ENCODE measurements around the gene AMOTL2. TPM values are rescaled to one million over a fixed set of nuclear protein-coding genes. Genes with fewer than 3 reads are reported as not detected.

AMOTL2 gene
- total RNA-seq, 1 experiment from 2014 or later, result 76.9 TPM

DNA sequence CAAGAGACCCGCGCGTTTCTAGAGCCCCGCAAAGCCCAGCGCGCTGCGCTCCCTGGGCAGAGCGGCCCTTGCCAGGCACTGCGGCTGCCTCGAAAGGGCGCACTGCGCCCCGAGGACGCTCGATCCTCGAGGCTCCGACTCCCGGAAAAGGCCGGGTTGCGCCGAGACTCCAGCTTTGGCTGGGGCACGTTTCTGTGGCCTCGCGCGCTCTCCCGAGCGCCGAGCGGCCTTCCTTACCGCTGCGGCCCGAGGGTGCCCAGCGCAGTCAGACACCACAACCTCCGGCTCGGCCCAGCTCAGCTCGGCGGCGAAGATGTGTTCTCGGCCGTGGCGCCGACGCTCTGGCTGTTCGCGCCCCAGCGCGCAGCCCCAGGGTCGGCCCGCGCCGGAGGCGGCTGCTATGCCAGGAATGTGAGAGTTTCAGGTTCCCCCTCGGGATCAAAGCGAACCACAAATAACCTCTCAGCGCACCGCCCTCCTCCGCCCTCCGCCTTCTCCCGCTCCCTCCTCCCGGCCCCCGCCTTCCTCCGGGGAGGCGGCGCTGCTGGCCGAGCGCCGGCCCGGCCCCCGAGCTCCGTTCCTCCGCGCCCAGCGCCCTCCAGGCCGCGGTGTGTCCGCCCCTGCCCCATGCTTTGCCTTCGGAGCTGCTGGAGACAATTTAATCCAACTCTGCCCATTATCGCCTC, at the start of gene AMOTL2 (continued):
- TF ChIP-seq, protein P1, sequence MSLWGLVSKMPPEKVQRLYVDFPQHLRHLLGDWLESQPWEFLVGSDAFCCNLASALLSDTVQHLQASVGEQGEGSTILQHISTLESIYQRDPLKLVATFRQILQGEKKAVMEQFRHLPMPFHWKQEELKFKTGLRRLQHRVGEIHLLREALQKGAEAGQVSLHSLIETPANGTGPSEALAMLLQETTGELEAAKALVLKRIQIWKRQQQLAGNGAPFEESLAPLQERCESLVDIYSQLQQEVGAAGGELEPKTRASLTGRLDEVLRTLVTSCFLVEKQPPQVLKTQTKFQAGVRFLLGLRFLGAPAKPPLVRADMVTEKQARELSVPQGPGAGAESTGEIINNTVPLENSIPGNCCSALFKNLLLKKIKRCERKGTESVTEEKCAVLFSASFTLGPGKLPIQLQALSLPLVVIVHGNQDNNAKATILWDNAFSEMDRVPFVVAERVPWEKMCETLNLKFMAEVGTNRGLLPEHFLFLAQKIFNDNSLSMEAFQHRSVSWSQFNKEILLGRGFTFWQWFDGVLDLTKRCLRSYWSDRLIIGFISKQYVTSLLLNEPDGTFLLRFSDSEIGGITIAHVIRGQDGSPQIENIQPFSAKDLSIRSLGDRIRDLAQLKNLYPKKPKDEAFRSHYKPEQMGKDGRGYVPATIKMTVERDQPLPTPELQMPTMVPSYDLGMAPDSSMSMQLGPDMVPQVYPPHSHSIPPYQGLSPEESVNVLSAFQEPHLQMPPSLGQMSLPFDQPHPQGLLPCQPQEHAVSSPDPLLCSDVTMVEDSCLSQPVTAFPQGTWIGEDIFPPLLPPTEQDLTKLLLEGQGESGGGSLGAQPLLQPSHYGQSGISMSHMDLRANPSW (CRISPR knock-in tag; conservative IDR thresholded peaks at IDR 0.05; ENCODE audit: low read depth), result no peak
- no peak; the same call in 1 of the 2 replicates for TF ChIP-seq GABPB1 (CRISPR knock-in tag; IDR thresholded peaks at IDR 0.05)
- 0 out of 2 replicates have a peak, but pooled peaks have one; percentile 54 for TF ChIP-seq KAT7 (CRISPR knock-in tag; IDR thresholded peaks at IDR 0.05; ENCODE audit: borderline replicate concordance)
- TF ChIP-seq, protein P2, sequence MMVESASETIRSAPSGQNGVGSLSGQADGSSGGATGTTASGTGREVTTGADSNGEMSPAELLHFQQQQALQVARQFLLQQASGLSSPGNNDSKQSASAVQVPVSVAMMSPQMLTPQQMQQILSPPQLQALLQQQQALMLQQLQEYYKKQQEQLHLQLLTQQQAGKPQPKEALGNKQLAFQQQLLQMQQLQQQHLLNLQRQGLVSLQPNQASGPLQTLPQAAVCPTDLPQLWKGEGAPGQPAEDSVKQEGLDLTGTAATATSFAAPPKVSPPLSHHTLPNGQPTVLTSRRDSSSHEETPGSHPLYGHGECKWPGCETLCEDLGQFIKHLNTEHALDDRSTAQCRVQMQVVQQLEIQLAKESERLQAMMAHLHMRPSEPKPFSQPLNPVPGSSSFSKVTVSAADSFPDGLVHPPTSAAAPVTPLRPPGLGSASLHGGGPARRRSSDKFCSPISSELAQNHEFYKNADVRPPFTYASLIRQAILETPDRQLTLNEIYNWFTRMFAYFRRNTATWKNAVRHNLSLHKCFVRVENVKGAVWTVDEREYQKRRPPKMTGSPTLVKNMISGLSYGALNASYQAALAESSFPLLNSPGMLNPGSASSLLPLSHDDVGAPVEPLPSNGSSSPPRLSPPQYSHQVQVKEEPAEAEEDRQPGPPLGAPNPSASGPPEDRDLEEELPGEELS (CRISPR knock-in tag; IDR thresholded peaks at IDR 0.05), result peak; percentile 83; the same call in 1 of the 2 replicates
- no peak for TF ChIP-seq NFYB (CRISPR knock-in tag; conservative IDR thresholded peaks at IDR 0.05; ENCODE audit: low read depth)
- TF ChIP-seq, protein P3, sequence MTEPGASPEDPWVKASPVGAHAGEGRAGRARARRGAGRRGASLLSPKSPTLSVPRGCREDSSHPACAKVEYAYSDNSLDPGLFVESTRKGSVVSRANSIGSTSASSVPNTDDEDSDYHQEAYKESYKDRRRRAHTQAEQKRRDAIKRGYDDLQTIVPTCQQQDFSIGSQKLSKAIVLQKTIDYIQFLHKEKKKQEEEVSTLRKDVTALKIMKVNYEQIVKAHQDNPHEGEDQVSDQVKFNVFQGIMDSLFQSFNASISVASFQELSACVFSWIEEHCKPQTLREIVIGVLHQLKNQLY (CRISPR knock-in tag; IDR thresholded peaks at IDR 0.05), result no peak
- TF ChIP-seq, protein P4, sequence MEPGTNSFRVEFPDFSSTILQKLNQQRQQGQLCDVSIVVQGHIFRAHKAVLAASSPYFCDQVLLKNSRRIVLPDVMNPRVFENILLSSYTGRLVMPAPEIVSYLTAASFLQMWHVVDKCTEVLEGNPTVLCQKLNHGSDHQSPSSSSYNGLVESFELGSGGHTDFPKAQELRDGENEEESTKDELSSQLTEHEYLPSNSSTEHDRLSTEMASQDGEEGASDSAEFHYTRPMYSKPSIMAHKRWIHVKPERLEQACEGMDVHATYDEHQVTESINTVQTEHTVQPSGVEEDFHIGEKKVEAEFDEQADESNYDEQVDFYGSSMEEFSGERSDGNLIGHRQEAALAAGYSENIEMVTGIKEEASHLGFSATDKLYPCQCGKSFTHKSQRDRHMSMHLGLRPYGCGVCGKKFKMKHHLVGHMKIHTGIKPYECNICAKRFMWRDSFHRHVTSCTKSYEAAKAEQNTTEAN (CRISPR knock-in tag; IDR thresholded peaks at IDR 0.05), result no peak
- no peak for TF ChIP-seq CREM (CRISPR knock-in tag; IDR thresholded peaks at IDR 0.05)
- TF ChIP-seq TP53 (CRISPR knock-in tag; IDR thresholded peaks at IDR 0.05), result no peak; the same call in 1 of the 2 replicates
- no peak for TF ChIP-seq FOXJ3 (CRISPR knock-in tag; IDR thresholded peaks at IDR 0.05; ENCODE audit: borderline replicate concordance)
- TF ChIP-seq OVOL2 (CRISPR knock-in tag; IDR thresholded peaks at IDR 0.05; ENCODE audit: borderline replicate concordance), result no peak
- TF ChIP-seq, protein P5, sequence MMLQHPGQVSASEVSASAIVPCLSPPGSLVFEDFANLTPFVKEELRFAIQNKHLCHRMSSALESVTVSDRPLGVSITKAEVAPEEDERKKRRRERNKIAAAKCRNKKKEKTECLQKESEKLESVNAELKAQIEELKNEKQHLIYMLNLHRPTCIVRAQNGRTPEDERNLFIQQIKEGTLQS (CRISPR knock-in tag; conservative IDR thresholded peaks at IDR 0.05), result no peak
- TF ChIP-seq RELA (CRISPR knock-in tag; IDR thresholded peaks at IDR 0.05; ENCODE audit: borderline replicate concordance), result no peak
- peak; percentile 51; the same call in 1 of the 2 replicates for TF ChIP-seq ZBTB21 (CRISPR knock-in tag; IDR thresholded peaks at IDR 0.05; ENCODE audit: borderline replicate concordance)
- peak; percentile 27; the same call in 1 of the 2 replicates for TF ChIP-seq FOXP1 (CRISPR knock-in tag; IDR thresholded peaks at IDR 0.05; ENCODE audit: borderline replicate concordance)
- peak; percentile 99 for TF ChIP-seq TEAD4 (CRISPR knock-in tag; IDR thresholded peaks at IDR 0.05)
- TF ChIP-seq JUN (CRISPR knock-in tag; IDR thresholded peaks at IDR 0.05), result peak; percentile 88; the same call in 1 of the 2 replicates
- TF ChIP-seq, protein P6, sequence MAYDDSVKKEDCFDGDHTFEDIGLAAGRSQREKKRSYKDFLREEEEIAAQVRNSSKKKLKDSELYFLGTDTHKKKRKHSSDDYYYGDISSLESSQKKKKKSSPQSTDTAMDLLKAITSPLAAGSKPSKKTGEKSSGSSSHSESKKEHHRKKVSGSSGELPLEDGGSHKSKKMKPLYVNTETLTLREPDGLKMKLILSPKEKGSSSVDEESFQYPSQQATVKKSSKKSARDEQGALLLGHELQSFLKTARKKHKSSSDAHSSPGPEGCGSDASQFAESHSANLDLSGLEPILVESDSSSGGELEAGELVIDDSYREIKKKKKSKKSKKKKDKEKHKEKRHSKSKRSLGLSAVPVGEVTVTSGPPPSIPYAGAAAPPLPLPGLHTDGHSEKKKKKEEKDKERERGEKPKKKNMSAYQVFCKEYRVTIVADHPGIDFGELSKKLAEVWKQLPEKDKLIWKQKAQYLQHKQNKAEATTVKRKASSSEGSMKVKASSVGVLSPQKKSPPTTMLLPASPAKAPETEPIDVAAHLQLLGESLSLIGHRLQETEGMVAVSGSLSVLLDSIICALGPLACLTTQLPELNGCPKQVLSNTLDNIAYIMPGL (CRISPR knock-in tag; IDR thresholded peaks at IDR 0.05), result peak; percentile 76
- no peak; the same call in 1 of the 2 replicates for TF ChIP-seq TCF7 (CRISPR knock-in tag; IDR thresholded peaks at IDR 0.05; ENCODE audit: low read depth)
- TF ChIP-seq, protein P7, sequence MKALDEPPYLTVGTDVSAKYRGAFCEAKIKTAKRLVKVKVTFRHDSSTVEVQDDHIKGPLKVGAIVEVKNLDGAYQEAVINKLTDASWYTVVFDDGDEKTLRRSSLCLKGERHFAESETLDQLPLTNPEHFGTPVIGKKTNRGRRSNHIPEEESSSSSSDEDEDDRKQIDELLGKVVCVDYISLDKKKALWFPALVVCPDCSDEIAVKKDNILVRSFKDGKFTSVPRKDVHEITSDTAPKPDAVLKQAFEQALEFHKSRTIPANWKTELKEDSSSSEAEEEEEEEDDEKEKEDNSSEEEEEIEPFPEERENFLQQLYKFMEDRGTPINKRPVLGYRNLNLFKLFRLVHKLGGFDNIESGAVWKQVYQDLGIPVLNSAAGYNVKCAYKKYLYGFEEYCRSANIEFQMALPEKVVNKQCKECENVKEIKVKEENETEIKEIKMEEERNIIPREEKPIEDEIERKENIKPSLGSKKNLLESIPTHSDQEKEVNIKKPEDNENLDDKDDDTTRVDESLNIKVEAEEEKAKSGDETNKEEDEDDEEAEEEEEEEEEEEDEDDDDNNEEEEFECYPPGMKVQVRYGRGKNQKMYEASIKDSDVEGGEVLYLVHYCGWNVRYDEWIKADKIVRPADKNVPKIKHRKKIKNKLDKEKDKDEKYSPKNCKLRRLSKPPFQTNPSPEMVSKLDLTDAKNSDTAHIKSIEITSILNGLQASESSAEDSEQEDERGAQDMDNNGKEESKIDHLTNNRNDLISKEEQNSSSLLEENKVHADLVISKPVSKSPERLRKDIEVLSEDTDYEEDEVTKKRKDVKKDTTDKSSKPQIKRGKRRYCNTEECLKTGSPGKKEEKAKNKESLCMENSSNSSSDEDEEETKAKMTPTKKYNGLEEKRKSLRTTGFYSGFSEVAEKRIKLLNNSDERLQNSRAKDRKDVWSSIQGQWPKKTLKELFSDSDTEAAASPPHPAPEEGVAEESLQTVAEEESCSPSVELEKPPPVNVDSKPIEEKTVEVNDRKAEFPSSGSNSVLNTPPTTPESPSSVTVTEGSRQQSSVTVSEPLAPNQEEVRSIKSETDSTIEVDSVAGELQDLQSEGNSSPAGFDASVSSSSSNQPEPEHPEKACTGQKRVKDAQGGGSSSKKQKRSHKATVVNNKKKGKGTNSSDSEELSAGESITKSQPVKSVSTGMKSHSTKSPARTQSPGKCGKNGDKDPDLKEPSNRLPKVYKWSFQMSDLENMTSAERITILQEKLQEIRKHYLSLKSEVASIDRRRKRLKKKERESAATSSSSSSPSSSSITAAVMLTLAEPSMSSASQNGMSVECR (CRISPR knock-in tag; IDR thresholded peaks at IDR 0.05; ENCODE audit: borderline replicate concordance), result peak; percentile 42
- no peak for TF ChIP-seq JAZF1 (CRISPR knock-in tag; IDR thresholded peaks at IDR 0.05)
- TF ChIP-seq NR3C1 (CRISPR knock-in tag; conservative IDR thresholded peaks at IDR 0.05; ENCODE audit: low read depth), result 0 out of 2 replicates have a peak, but pooled peaks have one; percentile 50
- 0 out of 2 replicates have a peak, but pooled peaks have one; percentile 69 for TF ChIP-seq SMAD4 (CRISPR knock-in tag; IDR thresholded peaks at IDR 0.05)
- TF ChIP-seq, protein P8, sequence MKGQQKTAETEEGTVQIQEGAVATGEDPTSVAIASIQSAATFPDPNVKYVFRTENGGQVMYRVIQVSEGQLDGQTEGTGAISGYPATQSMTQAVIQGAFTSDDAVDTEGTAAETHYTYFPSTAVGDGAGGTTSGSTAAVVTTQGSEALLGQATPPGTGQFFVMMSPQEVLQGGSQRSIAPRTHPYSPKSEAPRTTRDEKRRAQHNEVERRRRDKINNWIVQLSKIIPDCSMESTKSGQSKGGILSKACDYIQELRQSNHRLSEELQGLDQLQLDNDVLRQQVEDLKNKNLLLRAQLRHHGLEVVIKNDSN (CRISPR knock-in tag; IDR thresholded peaks at IDR 0.05), result no peak; the same call in 1 of the 2 replicates

Data from WTC11 (cell line).